ENCODE measurements around the gene GNAQ. TPM values are rescaled to one million over a fixed set of nuclear protein-coding genes. Genes with fewer than 3 reads are reported as not detected.

Gene GNAQ
- total RNA-seq, 1 experiment from 2014 or later, result 48.6 TPM

DNA sequence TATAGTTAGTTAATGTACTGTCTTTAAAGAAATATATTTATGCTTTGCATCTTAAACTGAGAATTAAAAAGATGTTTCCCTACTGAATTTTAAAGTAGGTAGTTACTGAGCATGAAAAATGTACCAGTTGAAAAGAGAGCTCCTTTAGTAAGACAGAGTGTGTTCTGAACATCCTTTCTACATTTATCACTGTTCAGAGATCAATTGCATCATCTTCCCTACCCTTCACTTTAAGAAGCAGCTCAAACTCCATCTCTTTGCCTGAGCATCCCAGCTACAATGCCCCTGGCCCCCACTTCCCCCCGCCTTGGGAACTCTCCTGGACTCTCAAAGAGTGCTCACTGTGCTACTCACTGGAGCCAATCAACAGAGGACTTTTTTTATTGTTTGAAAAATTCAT lies 164.7 kb downstream of the GNAQ start:
- DNase-seq, result no peak
- no CpG with 5 or more reads among the region's 1 CpG for WGBS (ENCODE audit: extremely low coverage, insufficient read length, low lambda C conversion rate)

More for the DNA sequence above, 164.7 kb downstream of the GNAQ start:
- no peak overlapping the region for H2BK20ac ChIP-seq (ENCODE audit: low read depth, low read length, poor library complexity, severe bottlenecking)
- H3K4me3 Mint-ChIP-seq, result no peak overlapping the region
- no peak overlapping the region for H2BK15ac ChIP-seq (ENCODE audit: low read depth, low read length)
- H3K9me3 ChIP-seq (ENCODE audit: control insufficient read depth, low read depth, low read length), result no peaks in the 10 kb centered on the region
- no peak overlapping the region for H2BK5ac ChIP-seq (ENCODE audit: insufficient read length, low read length)
- H3K36me3 Mint-ChIP-seq (ENCODE audit: insufficient read depth in 1 of 3, low read depth in 3 of 3), result peaks cover 31 to 33% (median 32%) of the 10 kb centered on the region in 3 experiments
- H3K9me3 Mint-ChIP-seq, result peaks cover 21 to 30% of the 10 kb centered on the region in 2 experiments
- no peaks in the 10 kb centered on the region for H3K27me3 Mint-ChIP-seq (ENCODE audit: low read depth)
- H3K4ac ChIP-seq (ENCODE audit: low read depth, low read length), result no peak overlapping the region
- H3K27ac Mint-ChIP-seq, result peak overlapping the region in 1 of 3 experiments; percentile 91; a peak in 2 of 7 replicates
- H3K23me2 ChIP-seq (ENCODE audit: insufficient read length, low read depth, low read length, poor library complexity, severe bottlenecking), result no peaks in the 10 kb centered on the region
- no peak overlapping the region for H4K91ac ChIP-seq (ENCODE audit: insufficient read length, low read depth, low read length)
- H3K79me1 ChIP-seq (ENCODE audit: insufficient read depth, low read depth, low read length, poor library complexity, severe bottlenecking), result no peaks in the 10 kb centered on the region
- no peaks in the 10 kb centered on the region for H3K4me1 ChIP-seq (ENCODE audit: insufficient read depth, low read length)
- no peak overlapping the region for H3K56ac ChIP-seq (ENCODE audit: insufficient read length, low read depth, low read length)
- no peak overlapping the region for H3K23ac ChIP-seq (ENCODE audit: insufficient read length, low read depth, low read length)
- H3K4me1 Mint-ChIP-seq, result peaks cover 0 to 3% of the 10 kb centered on the region in 2 experiments; a peak in 1 of 4 replicates
- no peak overlapping the region for H4K5ac ChIP-seq (ENCODE audit: insufficient read length, low read depth, low read length)
- no peak overlapping the region for H3K14ac ChIP-seq (ENCODE audit: insufficient read depth, low read length)
- TF ChIP-seq CTCF (conservative IDR thresholded peaks at IDR 0.05), result no peak
- H2BK120ac ChIP-seq (ENCODE audit: low read depth, low read length, poor library complexity, severe bottlenecking), result no peak overlapping the region
- H4K20me1 ChIP-seq (ENCODE audit: control insufficient read depth, insufficient read depth, insufficient read length), result no peaks in the 10 kb centered on the region
- no peaks in the 10 kb centered on the region for H3K79me2 ChIP-seq (ENCODE audit: insufficient read depth, low read length)
- no peak overlapping the region for H3K27ac ChIP-seq (ENCODE audit: insufficient read length, low read depth, low read length)
- no peak overlapping the region for H3T11ph ChIP-seq (ENCODE audit: low read length)
- no peak overlapping the region for H2BK12ac ChIP-seq (ENCODE audit: insufficient read length, low read depth, low read length)
- H2AK5ac ChIP-seq (ENCODE audit: insufficient read length, low read length), result no peak overlapping the region
- no peak overlapping the region for H4K8ac ChIP-seq (replicated peaks; ENCODE audit: insufficient read length, low read depth, low read length)
- H3K9ac ChIP-seq (ENCODE audit: extremely low read depth, insufficient read length, low read length), result no peak overlapping the region
- H3K27me3 ChIP-seq (ENCODE audit: insufficient read depth, low read length), result no peaks in the 10 kb centered on the region
- no peak overlapping the region for H3K4me2 ChIP-seq (ENCODE audit: insufficient read depth, insufficient read length, low read length)
- H3K18ac ChIP-seq (ENCODE audit: insufficient read length, low read depth, low read length), result no peak overlapping the region
- no peak overlapping the region for H2AFZ ChIP-seq (ENCODE audit: low read length)
